Right renal pelvis (tissue), 4 donors: ENCODE data around the gene SLC26A1. TPM values are rescaled to one million over a fixed set of nuclear protein-coding genes. Genes with fewer than 3 reads are reported as not detected.
"Not testable (repeated sequence)": the region's sequence is repeated elsewhere in the genome, so short reads cannot be mapped to it uniquely, and the experiment has no call there.

ENCODE experiments used
- DNase-seq, 4 donors: peaks; one replicate each; pipeline ENCODE4 v3.0.0-alpha.2; 2013; ENCODE audit warnings: low read depth in 4 of 4, low spot score in 3 of 4, missing footprints in 1 of 4
- polyA plus RNA-seq, 4 donors: library from polyadenylated mRNA; unstranded; fragments of 120-200 nt; gene quantifications; one replicate each; pipeline ENCODE4 v1.2.1, GENCODE V29; 2013; ENCODE audit not compliant: insufficient read length in 4 of 4

The SLC26A1 gene
- polyA plus RNA-seq, 4 donors, result 6.6 to 15.6 (median 9.7) TPM

DNA sequence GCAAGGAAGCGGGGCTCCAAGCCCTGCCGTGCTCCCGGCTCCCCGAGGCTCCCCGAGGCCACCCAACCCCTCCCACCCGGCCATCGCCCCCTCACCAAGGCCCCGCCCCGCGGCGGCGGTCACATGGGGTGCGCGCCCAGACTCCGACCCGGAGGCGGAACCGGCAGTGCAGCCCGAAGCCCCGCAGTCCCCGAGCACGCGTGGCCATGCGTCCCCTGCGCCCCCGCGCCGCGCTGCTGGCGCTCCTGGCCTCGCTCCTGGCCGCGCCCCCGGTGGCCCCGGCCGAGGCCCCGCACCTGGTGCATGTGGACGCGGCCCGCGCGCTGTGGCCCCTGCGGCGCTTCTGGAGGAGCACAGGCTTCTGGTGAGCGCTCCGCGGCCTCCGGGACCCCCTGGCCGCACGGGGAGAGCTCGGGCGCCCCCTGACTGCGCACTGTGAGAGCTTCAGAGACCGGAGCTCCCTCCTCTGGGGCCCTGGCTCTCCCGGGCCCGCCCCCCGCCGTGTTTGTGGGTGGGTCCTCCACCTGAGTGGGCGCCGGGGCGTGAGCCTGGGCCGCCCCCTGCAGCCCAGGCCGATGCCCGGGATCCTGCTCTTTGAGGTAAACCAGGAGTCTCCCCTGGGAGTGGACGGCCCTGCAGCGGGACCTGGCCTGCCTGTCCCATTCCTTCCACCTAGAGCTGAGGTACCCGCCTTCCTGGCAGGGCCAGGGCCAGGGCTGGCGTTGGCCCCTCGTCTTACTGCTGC is 6.2 kb downstream of the SLC26A1 start, which contains the start of gene IDUA:
TSS of gene IDUA (plus strand) at position 166 of the 745 bp plus-strand sequence. CDS start at position 207, 41 bp downstream.
- no peak for DNase-seq

DNA sequence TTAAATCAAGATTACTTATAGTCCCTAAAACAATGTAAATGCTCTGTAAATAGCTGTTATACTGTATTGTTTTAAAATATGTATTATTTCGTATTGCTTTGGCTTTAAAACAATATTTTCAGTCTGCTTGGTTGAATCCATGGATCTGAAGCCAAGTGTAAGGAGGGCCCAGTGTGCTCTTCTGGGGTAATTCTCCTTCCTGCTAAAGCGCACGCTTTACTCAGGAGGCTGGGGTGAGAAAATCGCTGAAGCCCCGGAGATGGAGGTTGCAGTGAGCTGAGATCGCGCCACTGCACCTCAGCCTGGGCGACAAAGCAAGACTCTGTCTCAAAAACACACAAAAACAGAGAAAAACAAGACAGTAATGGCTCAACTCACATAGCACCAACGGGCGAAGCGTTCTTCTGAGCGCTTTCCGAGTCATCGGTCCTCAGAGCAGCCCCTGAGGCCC is 6.8 kb downstream of the SLC26A1 start:
- no peak for DNase-seq

DNA sequence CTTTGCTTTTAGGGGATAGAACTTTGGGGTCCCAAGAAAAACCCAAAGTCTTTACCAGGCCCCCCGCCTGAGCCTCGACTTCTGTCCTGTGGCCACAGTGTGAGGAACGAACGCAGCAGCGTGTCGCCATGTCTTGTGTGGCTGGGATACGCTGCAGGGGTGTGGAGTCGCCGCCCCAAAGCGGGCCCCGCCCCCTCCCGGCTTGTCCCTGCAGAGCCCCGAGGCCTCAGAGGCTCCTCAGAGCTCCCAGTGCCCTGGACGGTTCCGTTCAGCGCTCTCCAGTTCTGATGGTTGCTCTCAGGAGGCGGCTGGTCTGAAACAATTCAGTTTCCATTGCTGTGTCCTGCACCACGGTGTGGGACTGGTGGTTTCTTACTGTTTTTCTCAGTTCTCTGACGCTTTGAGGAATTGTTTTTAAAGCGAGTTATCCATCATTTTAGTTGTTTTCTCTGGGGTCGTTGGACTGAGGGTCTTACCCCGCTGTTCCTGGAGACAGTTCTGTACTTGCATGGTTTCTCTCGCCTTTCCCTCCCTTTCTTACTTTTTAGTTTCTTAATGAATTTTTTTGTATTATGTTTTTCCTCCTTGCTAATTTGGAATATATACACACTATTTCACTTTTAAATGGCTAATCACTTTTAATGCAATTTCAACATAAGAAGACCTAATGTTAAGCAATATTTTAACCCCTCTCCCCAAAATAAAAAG is 7.9 kb downstream of the SLC26A1 start:
- DNase-seq, result no peak

DNA sequence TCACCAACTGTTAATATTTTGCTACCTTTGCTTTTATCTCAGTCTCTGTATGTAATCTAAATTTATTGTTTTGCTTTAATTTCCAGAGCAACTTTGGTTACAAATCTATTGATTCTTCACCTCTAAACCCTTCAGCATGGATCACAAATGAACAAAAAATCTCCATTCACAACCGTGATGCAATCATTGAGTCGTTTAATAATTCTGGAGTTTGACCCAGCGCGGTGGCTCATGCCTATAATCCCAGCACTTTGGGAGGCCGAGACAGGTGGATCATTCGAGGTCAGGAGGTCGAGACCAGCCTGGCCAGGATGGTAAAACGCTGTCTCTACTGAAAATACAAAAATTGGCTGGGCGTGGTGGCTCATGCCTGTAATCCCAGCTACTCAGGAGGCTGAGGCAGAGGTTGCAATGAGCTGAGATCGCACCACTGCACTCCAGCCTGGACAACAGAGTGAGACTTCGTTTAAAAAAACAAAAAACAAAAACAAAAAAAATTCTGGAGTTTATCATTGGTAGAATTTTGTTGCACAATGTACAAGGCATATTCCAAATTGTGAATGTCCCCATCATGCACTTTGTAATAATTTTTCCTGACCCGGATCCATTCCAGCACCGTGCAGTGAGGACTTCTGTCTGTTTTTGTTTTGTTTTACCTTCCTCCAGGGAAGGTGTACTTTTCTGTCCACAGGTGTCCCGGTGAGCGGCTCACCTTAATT is 8.7 kb downstream of the SLC26A1 start:
- DNase-seq, result no peak

DNA sequence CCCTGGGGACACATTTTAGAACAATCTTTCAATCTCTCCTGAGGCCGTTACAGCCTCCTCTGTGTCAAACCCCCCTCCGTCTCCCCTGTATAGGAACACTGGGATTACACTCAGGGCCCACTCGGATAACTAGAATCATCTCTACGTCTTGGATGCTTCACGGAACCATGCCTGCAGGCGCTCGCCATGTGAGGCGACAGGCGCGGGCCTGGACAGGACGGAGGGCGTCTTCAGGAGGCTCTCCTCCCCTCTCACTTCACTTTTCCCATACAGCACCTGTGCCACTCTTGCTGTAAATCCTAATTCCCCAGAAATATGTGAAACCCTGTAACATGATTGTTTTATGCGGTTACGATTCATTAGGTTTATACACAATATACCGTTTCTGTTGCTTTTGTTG is 10.4 kb downstream of the SLC26A1 start:
- no peak for DNase-seq

DNA sequence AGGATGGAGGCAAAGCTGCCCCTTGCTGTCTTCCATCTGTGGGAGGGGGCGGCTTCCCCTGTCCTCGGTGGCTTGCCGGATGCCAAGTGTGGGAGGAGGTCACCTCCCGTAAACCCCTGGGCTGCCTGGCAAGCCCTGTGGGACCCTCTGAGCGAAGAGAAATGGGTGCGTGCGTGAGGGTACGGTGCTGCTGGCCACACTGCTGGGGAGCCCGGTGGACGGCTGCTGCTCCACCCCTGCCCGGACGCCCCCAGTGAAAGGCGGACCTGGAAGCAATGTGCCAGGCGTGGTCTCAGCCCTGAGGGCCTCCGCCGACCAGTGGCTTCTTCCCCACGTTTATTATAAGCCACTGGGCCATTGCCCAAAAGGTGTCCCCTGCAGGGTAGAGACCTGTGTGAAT is 10.9 kb downstream of the SLC26A1 start:
- DNase-seq, result no peak

DNA sequence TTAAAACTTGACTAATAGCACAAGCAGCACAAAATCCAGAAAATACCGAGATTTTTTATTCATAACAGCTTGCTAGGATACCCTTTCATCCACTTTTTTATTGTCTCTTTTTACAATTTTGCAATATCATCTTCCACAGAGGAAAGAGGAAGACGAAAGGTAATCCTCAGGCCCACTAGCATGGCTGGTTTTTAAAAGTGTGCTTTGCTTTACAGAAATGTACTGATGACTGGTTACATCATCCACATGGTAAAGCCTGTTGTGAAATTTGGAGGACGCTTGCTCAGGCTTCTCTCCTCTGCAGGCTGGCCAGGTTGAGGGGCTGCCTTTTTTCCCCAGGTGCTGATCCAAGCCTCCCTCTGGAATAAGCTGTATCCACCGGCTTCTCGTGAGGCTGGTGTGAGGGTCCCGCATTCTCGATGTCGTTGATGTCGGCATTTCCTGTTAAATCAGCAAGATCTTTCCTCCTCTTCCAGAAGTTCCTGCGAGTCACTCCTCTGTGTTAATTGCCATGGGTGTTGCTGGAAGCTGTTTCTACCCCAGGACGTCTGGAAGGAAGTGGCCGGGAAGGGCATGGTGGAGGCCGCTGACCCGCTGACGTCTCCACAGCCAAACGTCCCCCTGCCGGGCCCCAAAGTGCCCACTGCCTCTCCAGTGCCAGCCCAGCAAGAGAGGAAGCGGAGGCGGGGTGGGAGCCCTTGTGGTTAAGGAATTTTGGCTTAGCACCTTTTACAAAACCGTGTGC is 14.1 kb downstream of the SLC26A1 start:
- DNase-seq, result no peak

DNA sequence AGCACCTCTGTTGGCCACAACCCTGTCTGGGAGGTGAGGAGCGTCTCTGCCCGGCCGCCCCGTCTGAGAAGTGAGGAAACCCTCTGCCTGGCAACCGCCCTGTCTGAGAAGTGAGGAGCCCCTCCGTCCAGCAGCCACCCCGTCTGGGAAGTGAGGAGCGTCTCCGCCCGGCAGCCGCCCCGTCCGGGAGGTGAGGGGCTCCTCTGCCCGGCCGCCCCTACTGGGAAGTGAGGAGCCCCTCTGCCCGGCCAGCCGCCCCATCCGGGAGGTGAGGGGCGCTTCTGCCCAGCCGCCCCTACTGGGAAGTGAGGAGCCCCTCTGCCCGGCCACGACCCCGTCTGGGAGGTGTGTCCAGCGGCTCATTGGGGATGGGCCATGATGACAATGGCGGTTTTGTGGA is 17.2 kb downstream of the SLC26A1 start:
- not testable (repeated sequence) for DNase-seq

DNA sequence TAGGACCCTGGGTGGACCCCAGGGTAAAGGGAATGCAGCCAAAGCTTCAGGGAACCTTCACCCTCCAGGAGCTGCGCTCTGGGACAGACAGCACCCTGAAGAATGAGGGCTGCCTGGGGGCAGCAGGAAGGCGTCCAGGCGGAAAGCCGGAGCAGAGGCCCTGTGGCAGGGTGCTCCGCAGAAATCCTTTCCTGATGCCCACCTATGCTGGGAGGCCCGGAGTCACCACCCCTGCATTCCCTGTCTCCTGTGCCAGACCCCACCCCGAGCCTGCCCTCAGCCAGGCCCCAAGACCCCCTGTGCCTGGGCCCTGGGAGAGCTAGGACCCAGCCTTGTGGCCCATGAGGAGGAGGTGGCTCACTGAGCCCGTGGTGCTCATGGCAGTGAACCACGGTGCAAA is 18.5 kb downstream of the SLC26A1 start:
- no peak for DNase-seq

DNA sequence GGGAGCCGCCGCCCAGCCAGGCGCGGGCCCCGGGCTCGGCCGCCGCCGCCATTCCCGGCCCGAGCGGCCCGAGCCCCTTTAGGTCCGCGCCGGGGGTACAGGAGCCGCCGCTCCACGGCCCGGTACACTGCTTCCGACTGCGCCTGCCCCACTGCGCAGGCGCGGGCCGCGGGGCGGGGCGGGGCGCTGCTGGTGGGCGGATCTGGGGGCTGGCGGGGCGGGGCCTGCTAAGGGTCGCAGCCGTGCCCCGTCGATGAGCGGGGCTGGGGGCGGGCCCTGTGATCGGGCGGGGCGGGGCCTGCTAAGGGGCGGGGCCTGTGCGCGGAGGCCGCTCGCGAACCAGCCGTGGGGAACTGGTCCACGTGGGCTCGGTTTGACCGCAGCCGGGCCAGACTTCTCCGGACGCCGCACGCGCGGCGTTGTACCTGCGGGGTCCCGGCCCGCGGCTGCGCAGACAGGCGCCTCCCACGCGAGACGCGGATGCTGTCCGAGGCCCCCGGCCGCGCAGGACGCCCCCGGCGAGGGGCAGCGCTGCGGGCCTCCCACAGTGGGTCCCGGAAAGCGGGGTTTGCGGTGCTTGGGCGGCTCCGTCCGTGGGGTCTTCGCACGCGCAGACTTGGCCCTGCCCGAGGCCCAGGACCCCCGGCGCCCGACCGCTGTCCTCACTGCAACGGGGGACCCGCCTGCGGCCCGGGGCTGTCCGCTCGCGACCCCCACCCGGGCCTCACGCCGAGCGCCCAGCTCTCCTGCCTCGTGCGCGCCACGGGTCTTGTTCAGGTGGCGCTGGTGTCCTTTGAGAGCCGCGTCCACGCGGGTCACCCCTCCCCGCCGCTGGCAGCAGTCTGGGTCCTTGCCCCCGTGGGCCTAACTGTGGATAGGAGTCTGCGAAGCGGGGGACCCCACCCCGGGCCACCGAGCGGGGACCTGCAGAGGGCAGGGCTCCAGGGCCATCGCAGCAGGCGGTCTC is 19.5 kb downstream of the SLC26A1 start, which contains the start of gene DGKQ:
TSS of gene DGKQ (minus strand) at position 139 of the 967 bp plus-strand sequence. CDS start at position 52, 87 bp downstream.
- DNase-seq, result peak in 2 of 4 donors; percentile 56 to 60

DNA sequence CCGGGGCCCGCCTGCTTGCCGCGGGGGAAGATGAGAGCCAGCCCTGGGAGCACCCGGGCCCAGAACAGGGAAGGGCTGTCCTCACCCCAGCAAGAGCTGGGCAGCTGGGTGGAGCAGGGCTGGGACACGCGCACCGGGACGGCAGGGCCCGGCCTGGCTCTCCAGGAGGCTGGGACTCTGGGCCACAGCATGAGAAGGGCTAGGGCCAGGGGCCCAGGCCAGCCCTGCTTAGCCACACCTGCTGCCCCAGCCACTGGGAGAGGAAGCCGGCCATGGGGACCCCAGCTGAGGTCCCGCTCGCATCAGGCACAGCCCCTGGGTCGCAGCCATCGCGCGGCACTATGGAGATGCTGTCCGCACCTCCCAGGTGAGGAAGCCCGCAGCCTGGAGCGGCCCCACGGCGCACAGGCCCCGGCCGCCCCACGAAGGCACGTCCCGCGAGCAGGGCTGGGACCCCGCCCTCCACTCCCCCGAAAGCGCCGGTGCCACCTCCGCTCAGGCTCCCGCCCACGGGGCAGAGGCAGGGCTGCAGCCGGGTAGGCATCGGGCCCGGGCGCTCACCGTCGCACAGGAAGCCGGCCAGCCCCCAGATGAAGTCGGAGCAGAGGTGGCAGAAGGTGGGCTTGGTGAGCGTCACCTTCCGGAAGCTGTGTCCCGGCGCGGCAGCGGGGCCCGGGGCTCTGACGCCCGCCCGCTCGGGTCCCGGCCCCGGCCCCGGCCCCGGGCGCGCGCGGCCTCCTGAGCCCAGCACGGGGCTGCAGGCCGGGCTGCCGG is 20.4 kb downstream of the SLC26A1 start:
- DNase-seq, result no peak

DNA sequence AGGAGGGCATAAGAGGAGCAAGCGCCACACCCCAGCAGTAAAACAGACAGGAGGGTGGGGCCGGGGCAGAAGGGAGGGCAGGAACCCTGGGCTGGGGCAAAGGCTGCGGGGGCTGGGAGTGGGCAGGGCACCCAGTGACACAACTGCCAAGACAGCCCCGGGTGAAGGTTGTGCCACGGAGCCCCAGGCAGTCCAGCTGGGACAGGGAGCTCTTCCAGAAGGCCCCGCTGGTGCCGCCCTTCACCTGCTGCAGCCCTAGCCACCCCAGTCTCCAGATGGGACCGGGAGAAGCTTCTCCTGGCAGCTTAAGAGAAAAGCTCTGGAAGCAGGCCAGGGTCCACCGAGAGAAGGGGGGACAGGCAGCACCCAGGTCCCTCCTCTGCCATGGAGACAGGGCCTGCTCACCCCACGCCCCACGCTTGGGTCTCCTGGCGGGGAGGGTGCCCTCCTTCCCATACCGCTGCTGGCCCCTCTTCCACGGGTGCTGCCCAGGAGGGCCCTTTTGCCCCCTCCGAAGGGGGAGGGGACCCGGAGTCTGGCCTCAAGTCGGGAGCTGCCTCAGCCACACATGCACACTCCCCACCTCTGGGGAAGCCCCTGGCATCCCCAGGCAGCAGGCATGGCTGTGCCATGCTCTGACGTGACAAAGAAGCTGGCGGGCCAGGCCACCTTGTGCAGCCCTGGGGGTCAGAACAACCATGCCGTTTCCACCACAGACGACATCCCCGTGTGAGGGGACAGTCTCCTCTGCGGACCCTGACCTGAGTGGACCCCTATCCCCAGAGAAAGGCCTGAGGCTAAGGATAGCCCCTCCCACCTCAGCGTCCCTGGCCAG is 21.3 kb downstream of the SLC26A1 start:
- DNase-seq, result no peak

DNA sequence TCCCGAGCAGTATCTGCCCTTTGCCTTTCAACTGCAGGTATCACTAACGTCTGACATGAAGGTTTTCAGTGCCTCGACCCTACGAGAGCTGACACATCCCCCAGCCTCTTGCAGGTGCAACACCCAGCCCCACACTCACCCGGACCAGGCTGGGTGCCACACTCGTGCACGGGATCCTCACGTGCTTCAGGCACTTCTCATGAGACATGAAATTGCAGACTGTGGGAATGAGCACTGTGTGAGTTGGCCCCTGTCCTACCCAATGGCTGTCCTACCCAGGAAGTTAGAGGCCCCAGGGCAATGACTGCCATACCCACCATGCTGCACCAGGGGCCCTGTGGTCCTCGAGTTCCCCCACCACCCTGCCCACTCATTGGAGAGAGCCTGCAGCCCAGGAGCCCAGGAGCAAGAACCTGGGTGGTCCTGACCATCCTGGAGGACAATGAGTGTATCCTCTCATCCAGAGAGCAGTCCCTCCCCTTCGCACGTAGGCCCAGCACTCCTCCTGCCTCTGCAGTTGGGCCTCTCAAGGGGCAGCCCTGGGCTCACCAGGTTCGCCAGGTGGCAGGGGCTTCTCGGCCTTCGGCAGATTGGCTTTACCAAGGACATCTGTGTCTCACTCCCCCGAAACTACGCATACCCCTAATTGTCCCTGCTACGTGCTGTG is 22.2 kb downstream of the SLC26A1 start:
- no peak for DNase-seq

DNA sequence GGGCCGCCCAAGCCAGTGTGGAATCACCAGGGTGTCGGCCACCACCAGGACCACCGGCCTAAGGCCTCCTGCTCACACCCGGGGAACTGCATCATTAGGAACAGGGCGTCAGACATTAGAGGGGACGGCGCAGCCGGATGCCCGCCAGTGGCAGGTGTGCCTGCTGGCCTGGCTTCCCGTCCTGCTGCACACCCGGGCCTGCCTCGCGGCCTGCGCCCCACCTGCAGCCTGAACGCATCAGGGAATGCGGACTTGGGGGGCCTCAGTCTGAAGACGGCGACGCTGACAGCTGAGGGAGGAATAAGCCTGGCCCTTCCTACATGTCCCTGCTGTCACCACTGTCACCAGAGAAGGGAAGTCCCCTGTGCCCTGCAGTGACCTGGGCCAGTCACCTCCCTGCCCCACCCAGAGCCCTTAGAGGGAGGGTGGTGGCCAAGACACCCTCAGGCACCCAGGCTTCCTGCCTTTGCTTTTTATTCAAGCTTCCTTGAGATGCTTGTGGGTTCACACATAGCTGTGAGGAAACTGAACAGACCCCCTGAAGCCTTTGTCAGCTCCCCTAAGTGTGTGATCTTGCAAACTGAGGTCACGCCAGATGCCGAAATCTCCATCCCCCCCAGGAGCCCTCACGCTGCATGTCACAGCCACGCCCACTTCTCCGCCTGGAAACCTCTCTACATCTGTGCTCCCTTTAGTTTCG is 23.0 kb downstream of the SLC26A1 start:
- no peak for DNase-seq

DNA sequence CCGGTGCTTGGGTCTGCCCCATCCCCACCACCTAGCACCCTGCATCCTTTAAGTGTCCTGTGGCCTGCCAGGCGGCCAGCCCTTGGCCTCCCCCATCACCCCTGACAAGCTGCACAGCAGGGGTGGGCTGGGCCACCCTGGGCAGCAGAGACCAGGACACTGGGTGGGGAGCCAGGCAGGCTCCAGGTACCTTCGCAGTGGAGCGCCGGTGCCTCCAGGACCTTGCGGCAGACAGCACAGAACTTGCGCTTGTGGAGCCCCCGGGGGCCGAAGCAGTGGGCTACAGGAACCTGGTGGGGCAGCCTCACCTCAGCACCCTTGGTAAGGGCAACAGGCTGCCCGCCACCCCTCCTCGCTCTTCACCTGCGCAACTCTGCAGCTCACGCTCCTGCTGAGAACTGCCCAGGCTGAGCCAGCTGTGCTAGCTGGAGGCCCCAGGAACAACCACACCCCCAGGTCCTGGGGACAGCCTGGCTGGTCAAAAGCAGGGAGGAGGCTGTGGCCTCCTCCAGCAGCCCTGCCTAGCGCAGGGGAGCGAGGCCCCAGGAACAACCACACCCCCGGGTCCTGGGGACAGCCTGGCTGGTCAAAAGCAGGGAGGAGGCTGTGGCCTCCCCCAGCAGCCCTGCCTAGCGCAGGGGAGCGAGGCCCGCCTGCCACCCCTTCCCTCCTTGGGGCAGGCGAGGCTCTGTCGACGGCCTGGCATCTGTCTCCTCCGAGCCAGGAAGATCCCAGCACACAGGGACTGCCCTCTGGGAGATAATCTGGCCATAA is 24.4 kb downstream of the SLC26A1 start:
- DNase-seq, result no peak

DNA sequence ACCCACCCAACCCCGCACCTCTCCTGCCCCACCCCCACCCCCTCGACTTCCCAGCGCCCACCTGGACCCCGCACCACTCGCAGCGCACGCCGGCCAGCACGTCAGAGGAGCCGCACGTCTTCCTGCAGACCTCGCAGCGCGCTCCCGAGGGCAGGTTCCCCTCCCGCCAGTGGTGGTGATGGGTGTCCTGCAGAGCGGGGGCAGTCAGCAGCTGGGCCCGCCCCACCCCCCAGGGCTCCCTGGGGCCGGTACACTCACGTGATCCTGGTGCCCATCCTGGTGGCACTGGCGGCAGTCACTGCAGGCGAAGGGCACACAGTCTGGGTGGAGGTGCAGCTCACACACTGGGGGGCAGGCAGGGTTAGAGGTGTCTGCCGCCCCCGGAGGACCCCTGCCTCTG is 25.0 kb downstream of the SLC26A1 start:
- DNase-seq, result no peak
